Limb (tissue), 2 donors: Measurements from ENCODE around the gene ATPAF1.

Experiments used
- DNase-seq, 2 donors: peaks; one replicate each; pipeline ENCODE4 v3.0.0-alpha.2; 2016; ENCODE audit errors: extremely low spot score in 2 of 2

The ATPAF1 gene

GRCh38 chr1:46616277-46617107 is 51.7 kb downstream of the ATPAF1 start, which contains the start of gene MOB3C:
Gene MOB3C, minus strand, starts transcription at chr1:46616811. Its CDS starts 3,490 bp downstream, at chr1:46613321.
- peak; percentile 77 to 80 for DNase-seq

DNA sequence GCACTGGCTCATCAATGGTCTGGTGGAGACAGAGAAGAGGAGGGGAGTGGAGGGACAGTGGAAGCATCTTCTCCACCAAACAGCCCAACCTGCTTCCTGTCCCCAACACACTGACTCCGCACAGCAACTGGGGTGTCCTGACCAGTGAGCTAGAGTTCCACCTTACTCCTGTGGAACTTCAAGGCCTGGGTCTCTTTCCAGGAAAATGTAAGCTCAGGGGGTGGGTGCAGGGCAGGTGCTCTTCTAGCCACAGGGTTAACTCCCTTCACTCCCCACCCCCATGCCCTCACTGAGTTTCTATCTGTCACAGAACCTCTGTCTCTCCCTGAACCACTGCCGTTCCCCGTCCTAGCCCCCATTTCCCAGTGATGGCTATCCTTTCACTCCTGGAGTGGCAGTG is 52.4 kb downstream of the ATPAF1 start:
- DNase-seq: no peak

DNA sequence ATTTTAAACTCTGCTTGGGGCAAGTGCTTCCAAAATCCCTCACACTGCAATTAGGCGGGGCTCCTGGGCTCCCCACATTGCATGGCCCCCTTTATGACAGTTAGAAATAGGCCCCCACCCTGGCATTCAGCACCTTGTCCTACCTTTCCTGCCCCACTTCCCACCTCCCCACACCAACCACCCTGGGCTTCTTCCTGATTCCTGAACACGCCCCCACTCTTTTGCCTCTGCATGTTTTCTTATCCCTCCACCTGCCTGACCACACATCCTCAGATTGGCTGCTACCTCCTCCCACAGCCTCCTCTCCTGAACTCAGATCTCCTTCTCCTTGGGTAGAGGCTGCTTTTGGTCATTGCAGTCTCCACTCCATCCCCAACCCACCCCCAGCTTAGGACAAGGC is 53.1 kb downstream of the ATPAF1 start:
- no peak for DNase-seq

DNA sequence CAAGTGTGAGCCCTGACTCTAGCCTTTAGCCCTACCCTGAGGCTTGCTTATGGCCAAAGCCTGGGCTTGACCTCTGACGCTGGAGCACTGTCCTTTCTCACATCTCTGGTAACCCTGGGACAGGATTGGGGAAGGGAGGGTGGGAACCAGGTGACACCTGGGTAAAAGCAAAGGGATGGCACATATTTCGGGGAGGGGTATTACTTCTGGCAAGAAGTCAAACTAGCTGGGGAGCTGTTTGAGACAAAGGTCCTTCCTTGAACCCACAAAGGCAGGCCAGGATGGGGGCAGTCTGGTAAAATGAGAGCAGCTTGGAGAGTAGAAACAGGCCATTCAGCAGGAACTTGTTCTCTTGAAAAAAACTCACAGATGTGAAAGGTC is 53.6 kb downstream of the ATPAF1 start:
- no peak for DNase-seq

DNA sequence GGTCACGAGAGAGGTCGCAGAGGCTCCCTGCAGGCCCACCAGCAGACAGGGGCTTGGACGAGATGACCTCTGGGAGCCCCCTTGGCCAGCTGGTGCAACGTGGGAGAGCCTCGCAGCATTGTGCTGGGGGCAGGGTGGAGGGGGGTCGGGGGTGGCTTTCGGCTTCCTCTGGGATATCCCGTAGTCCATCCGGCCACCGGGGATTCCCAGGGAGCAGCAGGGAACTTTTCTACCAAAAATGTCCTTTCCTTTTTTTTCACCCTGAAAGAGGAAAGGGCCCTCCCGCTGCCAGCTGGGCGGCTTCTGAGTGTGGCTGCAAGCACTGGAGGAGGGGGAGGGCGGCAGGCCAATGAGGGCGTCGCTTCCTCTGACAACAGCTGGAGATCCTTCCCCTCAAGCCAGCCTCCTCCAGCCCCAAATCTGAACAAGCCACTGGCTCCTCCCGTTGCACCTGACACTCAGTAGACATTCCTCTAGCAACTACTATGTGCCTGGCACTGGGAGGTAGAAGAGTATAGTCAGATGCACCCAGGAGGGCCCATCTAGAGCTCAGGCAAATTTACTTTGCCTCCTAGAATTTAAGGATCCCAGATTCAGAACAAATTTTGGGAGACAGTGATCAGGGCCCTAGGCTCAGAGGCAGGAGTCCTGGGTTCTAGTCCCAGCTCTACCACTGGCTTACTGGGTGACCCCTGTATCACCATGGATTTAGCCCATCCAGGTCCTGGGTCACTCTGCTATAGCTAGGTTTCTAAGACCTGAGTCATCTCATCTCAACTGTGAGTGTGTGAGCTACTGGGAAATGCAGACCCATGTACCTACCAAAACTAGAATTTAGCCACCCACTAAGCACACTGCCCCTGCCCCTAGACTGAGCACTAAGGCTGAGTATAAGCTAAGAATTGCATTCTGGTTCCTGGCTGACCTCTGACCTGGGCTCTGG is 54.2 kb downstream of the ATPAF1 start:
- peak; percentile 77 to 83 for DNase-seq

- no peak for DNase-seq
Measured at GRCh38 chr1:46612937-46613660, 55.1 kb downstream of the ATPAF1 start.

DNA sequence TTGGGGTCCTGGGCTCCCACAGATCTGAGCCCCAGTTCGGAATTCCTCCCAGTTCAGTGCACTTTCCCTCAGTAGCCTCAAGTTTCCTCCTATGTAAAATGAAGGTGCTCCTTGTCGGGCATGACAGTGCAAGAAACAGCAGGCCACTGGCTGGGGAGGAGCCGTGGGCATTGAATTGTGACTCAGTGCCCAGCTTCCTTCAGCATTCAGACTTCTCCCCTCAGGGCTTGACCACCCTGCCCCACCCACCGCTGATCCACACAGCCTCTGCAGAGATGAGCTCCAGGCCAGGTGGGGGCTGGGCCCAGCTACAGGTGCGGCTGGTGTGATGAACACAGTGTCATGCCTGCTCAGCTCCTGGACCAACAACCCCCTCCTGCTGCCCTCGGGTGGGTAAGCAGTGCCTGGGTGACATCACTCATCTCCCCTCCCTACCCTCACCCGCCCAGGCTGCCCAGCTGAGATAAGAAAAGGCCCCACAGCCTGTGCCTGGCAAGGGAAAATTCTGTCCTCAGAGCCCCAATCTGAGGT is 56.4 kb downstream of the ATPAF1 start:
- DNase-seq: no peak

GRCh38 chr1:46607345-46608130 is 60.6 kb downstream of the ATPAF1 start:
- no peak for DNase-seq

- no peak for DNase-seq
Measured at GRCh38 chr1:46606255-46606965, 61.8 kb downstream of the ATPAF1 start.

GRCh38 chr1:46605232-46605631 is 62.9 kb downstream of the ATPAF1 start:
- DNase-seq: no peak

DNA sequence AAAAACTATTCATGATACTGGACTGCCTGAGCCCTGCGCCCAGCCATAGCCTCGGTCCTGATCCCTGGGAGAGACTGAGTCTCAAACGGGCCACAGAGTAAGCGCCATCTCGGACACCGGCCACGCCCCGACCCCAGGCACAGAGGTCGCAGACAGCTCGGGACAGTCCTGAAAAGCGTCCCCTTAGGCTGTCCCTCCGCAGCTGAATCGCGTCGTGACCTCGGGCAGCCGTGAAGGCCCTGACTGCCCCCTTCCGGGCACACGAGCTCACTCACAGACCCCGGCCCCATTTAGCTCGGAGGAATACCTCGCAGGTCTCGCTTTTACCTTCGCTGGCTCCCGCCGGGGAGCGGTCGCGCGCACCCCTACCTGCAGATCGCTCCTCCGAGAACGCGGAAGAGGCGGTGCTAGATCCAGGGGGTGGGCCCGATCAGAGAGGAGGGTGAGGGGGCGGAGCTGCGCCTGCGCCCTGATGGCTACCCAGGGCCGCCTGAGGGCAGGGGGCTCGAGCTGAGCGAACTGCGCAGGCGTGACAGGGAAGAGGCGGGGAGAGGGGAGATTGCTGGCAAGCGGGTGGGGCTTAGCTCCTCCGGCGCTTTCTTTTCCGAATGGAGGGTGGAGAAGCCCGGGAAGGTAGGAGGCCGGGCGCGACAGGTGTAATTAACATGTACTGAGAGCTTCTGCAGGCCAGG is 64.2 kb downstream of the ATPAF1 start, which contains the start of gene MKNK1:
MKNK1 (minus strand) TSS at position 411 of the 692 bp plus-strand sequence. CDS start 20,941 bp downstream, outside the sequence.
- peak; percentile 97 to 98 for DNase-seq

DNA sequence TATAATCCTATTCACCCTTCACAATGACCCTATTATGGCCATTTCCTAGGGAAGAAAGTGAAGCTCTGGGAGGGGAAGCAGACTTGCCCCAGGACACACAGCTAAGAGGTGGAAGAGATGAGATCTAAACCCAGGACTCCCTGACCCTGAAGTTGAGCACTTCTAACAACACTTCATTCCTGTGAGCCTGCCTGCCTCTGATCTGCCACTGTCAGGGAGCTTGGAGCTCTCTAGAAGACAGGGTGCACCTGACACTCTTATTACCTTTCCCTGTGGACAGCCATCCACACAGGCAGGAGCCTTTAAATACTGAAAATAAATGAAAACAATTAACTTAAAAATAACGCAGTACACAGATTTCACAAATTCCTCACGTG is 64.7 kb downstream of the ATPAF1 start:
- DNase-seq: no peak

GRCh38 chr1:46601257-46602007 is 66.7 kb downstream of the ATPAF1 start:
- no peak for DNase-seq

GRCh38 chr1:46599059-46599970 is 68.8 kb downstream of the ATPAF1 start:
- no peak for DNase-seq

GRCh38 chr1:46596846-46597245 is 71.3 kb downstream of the ATPAF1 start:
- DNase-seq: no peak

DNA sequence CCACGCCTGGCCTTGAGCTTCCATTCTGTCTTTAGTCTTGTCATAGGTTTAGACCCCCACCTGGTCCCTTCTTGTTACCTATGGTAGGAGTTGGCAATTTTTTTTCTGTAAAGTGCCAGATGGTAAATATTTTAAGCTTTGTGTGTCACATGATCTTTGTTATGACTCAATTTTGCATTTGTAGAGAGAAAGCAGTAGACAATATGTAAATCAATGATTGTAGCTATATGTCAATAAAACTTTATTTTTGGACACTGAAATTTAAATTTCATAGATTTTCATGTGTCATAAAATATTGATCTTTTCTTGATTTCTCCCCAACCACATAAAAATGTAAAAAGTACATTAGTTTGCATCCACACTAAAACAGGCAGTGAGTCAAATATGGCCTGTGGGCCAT is 72.1 kb downstream of the ATPAF1 start:
- no peak for DNase-seq

- no peak for DNase-seq
Measured at GRCh38 chr1:46595127-46595526, 73.0 kb downstream of the ATPAF1 start.
